Measurements from ENCODE around the gene UBXN2A. TPM values are rescaled to one million over a fixed set of nuclear protein-coding genes. Genes with fewer than 3 reads are reported as not detected.
A peak's percentile ranks its signal among the peaks of the same experiment; 100 is the strongest.

UBXN2A gene
- total and polyA plus RNA-seq, 7 donors: 12.0 to 33.9 (median 20.7) TPM

GRCh38 chr2:24049485-24050021 is 109.3 kb downstream of the UBXN2A start, which contains the start of gene FKBP1B:
Gene FKBP1B (plus strand): TSS chr2:24049741. CDS start chr2:24049850, 109 bp downstream.
- WGBS, 3 donors: 0 to 1% (median 0%) methylated on average over 32 to 52 of the region's 52 CpGs
- TF ChIP-seq, protein P1, sequence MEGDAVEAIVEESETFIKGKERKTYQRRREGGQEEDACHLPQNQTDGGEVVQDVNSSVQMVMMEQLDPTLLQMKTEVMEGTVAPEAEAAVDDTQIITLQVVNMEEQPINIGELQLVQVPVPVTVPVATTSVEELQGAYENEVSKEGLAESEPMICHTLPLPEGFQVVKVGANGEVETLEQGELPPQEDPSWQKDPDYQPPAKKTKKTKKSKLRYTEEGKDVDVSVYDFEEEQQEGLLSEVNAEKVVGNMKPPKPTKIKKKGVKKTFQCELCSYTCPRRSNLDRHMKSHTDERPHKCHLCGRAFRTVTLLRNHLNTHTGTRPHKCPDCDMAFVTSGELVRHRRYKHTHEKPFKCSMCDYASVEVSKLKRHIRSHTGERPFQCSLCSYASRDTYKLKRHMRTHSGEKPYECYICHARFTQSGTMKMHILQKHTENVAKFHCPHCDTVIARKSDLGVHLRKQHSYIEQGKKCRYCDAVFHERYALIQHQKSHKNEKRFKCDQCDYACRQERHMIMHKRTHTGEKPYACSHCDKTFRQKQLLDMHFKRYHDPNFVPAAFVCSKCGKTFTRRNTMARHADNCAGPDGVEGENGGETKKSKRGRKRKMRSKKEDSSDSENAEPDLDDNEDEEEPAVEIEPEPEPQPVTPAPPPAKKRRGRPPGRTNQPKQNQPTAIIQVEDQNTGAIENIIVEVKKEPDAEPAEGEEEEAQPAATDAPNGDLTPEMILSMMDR (IDR thresholded peaks at IDR 0.05): no peak
- peaks cover 15% of the 10 kb centered on the region for H3K4me1 ChIP-seq
- peak within 1 kb of the TSS; percentile 75 for H3K4me3 ChIP-seq
- no peaks in the 10 kb centered on the region for H3K36me3 ChIP-seq (ENCODE audit: insufficient read depth in 1 of 2, low read depth in 1 of 2)
- H3K27me3 ChIP-seq (ENCODE audit: insufficient read depth in 3 of 3, low read length in 2 of 3): peaks cover 0 to 17% (median 7%) of the 10 kb centered on the region in 3 donors
- intact Hi-C loops (cut with DNase I): loop anchor here in 1 of 2 donors (5.0 kb wide), 1 partner anchor 33 kb away; the partner anchor contains the start of gene TP53I3
- no peak for ATAC-seq
- peak within 1 kb of the TSS; percentile 16 for H3K27ac ChIP-seq
- DNase-seq: peak; percentile 58 to 61
- no peaks in the 10 kb centered on the region for H3K9me3 ChIP-seq

DNA sequence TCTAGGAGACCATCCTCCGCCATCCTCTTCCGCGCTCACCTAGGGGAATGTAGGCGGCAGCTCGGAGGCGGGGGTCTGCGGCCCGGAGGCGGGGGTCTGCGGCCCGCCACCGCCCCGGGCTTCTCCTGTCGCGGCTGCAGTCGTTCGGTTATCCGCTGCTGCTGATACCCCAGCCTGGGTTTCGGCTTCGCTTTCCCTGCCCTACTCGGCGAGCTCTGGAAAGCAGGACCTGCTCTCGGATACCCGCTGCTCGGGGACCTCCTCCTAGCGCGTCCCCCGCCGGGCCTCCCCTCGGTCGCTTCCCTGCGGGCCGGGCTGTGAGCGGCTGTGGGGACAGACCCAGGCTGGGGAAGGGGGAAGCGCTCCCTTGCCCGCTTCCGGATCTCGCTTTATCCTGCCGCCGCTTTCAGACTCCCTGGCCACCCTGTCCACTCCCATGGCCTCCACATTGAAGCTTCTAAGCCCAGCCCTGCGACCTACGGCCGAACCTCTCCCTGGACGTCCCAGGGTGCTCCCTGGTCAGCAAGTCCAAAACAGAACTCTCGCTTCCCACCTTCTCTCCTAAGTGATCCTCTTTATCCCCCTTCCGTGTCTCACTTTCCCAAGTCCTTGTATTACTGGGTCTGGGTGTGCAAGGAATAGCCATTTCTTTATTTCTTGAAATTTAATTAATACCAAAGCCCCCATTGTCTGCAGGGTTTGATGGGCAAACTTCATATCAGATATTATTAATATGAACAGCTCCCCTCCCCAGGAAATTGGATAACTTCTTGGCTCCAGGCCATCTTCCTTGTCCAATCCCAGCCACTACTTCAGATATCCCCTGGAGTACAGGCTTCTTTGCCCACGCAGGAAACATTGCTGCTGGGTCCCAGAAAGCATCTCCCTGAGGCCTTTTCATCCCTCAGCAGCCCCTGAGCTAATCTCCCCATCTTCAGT is 110.0 kb downstream of the UBXN2A start:
- H3K4me3 ChIP-seq: peak overlapping the region; percentile 75
- H3K27ac ChIP-seq: peak overlapping the region; percentile 16
- WGBS, 3 donors: 3 to 5% (median 5%) methylated on average over 36 to 47 of the region's 47 CpGs
- peak; percentile 25 to 55 for DNase-seq
- peaks cover 15% of the 10 kb centered on the region for H3K4me1 ChIP-seq
- H3K36me3 ChIP-seq (ENCODE audit: insufficient read depth in 1 of 2, low read depth in 1 of 2): no peaks in the 10 kb centered on the region
- peaks cover 0 to 17% (median 7%) of the 10 kb centered on the region in 3 donors for H3K27me3 ChIP-seq (ENCODE audit: insufficient read depth in 3 of 3, low read length in 2 of 3)
- TF ChIP-seq, protein P1 (IDR thresholded peaks at IDR 0.05): no peak
- intact Hi-C loops (cut with DNase I): no loop called here
- H3K9me3 ChIP-seq: no peaks in the 10 kb centered on the region
- ATAC-seq: no peak

DNA sequence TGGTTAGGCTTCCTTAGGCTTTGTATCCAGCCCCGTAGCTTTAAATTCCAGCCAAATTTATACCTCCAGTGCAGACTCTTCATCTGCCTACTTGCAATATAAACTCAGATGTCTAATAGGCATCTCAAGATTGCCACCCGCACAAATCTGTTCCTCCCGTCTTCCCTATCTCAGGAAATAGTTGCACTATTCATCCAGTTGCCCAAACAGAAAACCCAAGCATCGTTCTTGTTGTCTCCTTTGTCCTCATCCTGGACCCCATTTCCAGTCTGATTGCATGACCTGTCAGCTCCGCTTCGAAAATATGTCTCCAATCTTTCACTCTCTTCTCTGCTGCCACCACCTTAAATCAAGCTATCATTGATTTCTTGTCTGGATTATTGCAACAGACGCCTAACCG is 111.6 kb downstream of the UBXN2A start:
- H3K27me3 ChIP-seq (ENCODE audit: insufficient read depth in 3 of 3, low read length in 2 of 3): peaks cover 0 to 17% (median 7%) of the 10 kb centered on the region in 3 donors
- TF ChIP-seq, protein P1 (IDR thresholded peaks at IDR 0.05): no peak
- ATAC-seq: no peak
- no peak overlapping the region for H3K4me3 ChIP-seq
- DNase-seq: no peak
- WGBS, 3 donors: 74 to 80% (median 75%) methylated on average over 8 of the region's 8 CpGs
- no peak overlapping the region for H3K27ac ChIP-seq
- intact Hi-C loops (cut with DNase I): no loop called here
- no peaks in the 10 kb centered on the region for H3K9me3 ChIP-seq
- peaks cover 6% of the 10 kb centered on the region for H3K4me1 ChIP-seq
- H3K36me3 ChIP-seq (ENCODE audit: insufficient read depth in 1 of 2, low read depth in 1 of 2): no peaks in the 10 kb centered on the region

GRCh38 chr2:24052951-24053350 is 112.7 kb downstream of the UBXN2A start:
- Histone ChIP-seq H3K9me3 (no peaks in the 10 kb centered on the region), H3K4me1 (peaks cover 6% of the 10 kb centered on the region), H3K36me3 (ENCODE audit: insufficient read depth in 1 of 2, low read depth in 1 of 2) (no peaks in the 10 kb centered on the region), H3K27ac (no peak overlapping the region), H3K27me3 (ENCODE audit: insufficient read depth in 3 of 3, low read length in 2 of 3) (peaks cover 0 to 17% (median 7%) of the 10 kb centered on the region in 3 donors), H3K4me3 (no peak overlapping the region)
- TF ChIP-seq, protein P1 (IDR thresholded peaks at IDR 0.05): no peak
- no peak for ATAC-seq
- WGBS, 3 donors: 83 to 95% (median 91%) methylated on average over 1 of the region's 1 CpG
- intact Hi-C loops (cut with DNase I): no loop called here
- DNase-seq: no peak

Other genes starting within 250 kb of the UBXN2A start
- gene ATAD2B, start 13.3 kb upstream of the UBXN2A start, total RNA-seq: 10 to 100 TPM in 1 of 4 donors, 1 to 10 TPM in 3; 7.7 to 12.5 (median 8.4) TPM
- gene ATAD2B, start 13.3 kb upstream of the UBXN2A start, polyA plus RNA-seq: 1 to 10 TPM; 2.6 to 5.6 (median 3.0) TPM
- under 1 TPM in 2 of 4 donors, not detected in 2; 0.27 to 0.28 TPM for gene MFSD2B, start 69.6 kb downstream of the UBXN2A start, total RNA-seq
- gene MFSD2B, start 69.6 kb downstream of the UBXN2A start, polyA plus RNA-seq: under 1 TPM; 0.03 to 0.12 (median 0.07) TPM
- gene WDCP, start 106.9 kb downstream of the UBXN2A start, total RNA-seq: 10 to 100 TPM in 2 of 4 donors, 1 to 10 TPM in 2; 6.5 to 14.6 (median 9.7) TPM
- 10 to 100 TPM in 1 of 3 donors, 1 to 10 TPM in 2; 4.6 to 17.3 (median 5.0) TPM for gene WDCP, start 106.9 kb downstream of the UBXN2A start, polyA plus RNA-seq
- gene FKBP1B, start 109.3 kb downstream of the UBXN2A start, total RNA-seq: 1 to 10 TPM in 1 of 4 donors, under 1 TPM in 3; 0.46 to 1.8 (median 0.75) TPM
- gene FKBP1B, start 109.3 kb downstream of the UBXN2A start, polyA plus RNA-seq: 1 to 10 TPM; 1.3 to 2.7 (median 2.1) TPM
- 10 to 100 TPM; 44.2 to 60.5 (median 55.5) TPM for gene SF3B6, start 135.9 kb downstream of the UBXN2A start, total RNA-seq
- 100 to 1,000 TPM in 1 of 3 donors, 10 to 100 TPM in 2; 68.2 to 116 (median 90.8) TPM for gene SF3B6, start 135.9 kb downstream of the UBXN2A start, polyA plus RNA-seq
- 1 to 10 TPM; 1.3 to 5.0 (median 2.6) TPM for gene TP53I3, start 144.4 kb downstream of the UBXN2A start, total RNA-seq
- 1 to 10 TPM; 1.7 to 5.6 (median 3.7) TPM for gene TP53I3, start 144.4 kb downstream of the UBXN2A start, polyA plus RNA-seq
- under 1 TPM in 3 of 4 donors, not detected in 1; 0.24 to 0.45 (median 0.34) TPM for gene PFN4, start 182.9 kb downstream of the UBXN2A start, total RNA-seq
- gene PFN4, start 182.9 kb downstream of the UBXN2A start, polyA plus RNA-seq: 1 to 10 TPM in 1 of 3 donors, under 1 TPM in 2; 0.18 to 1.2 (median 0.35) TPM
- 10 to 100 TPM; 12.4 to 30.1 (median 12.8) TPM for gene FAM228B, start 183.0 kb downstream of the UBXN2A start, total RNA-seq
- gene FAM228B, start 183.0 kb downstream of the UBXN2A start, polyA plus RNA-seq: 1 to 10 TPM; 2.5 to 6.9 (median 5.2) TPM
- gene FAM228A, start 234.6 kb downstream of the UBXN2A start, total RNA-seq: under 1 TPM in 3 of 4 donors, not detected in 1; 0.50 to 0.69 (median 0.58) TPM
- gene FAM228A, start 234.6 kb downstream of the UBXN2A start, polyA plus RNA-seq: under 1 TPM; 0.04 to 0.24 (median 0.23) TPM